ENCODE data around the gene RAPGEF5.

- TF ChIP-seq POLR2AphosphoS5 (IDR thresholded peaks at IDR 0.05; ENCODE audit: borderline replicate concordance, low read depth, low read length): no peak
- no peak for TF ChIP-seq EZH2 (IDR thresholded peaks at IDR 0.05)
These were observed 16.4 kb upstream of the RAPGEF5 start for GRCh38 chr7:22373388-22373787.
